Panc1 (cell line): ENCODE measurements around the gene WRNIP1. TPM values are rescaled to one million over a fixed set of nuclear protein-coding genes. Genes with fewer than 3 reads are reported as not detected.

Experiments used
- ATAC-seq: fragments of 200-7000 bp; cut with Tn5 transposase; 2 replicates; pipeline ENCODE4 v1.9.1; 2020; ENCODE audit warnings: mild to moderate bottlenecking, moderate library complexity
- BruUV-seq: library from RNA; stranded (reverse); fragments of 400-500 nt; replicated peaks from 2 replicates; lab custom pipeline; 2021; lab: Mats Ljungman, UMichigan
- CTCF ChIA-PET: fragments of 300-600 bp; sonication (Branson Sonifier 250); formaldehyde crosslinking; loops from one replicate; lab custom pipeline; 2022; ENCODE audit warnings: antibody characterized with exemption; lab: Charles Lee
- POLR2A ChIA-PET: fragments of 300-600 bp; sonication (Branson Sonifier 250); formaldehyde crosslinking; loops from one replicate; lab custom pipeline; 2022; ENCODE audit warnings: antibody characterized with exemption; lab: Charles Lee
- DNase-seq: peaks from one replicate; pipeline ENCODE4 v3.0.0-alpha.2; 2010; ENCODE audit warnings: low read depth, low spot score
- H3K27ac ChIP-seq: 2 replicates; pipeline ENCODE4 v1.5.1; 2011; ENCODE audit warnings: mild to moderate bottlenecking, low read length, inconsistent platforms
- H3K27me3 ChIP-seq: fragments of 200-500 bp; sonication (Bioruptor generic); 2 replicates; pipeline ENCODE4 v1.6.0; 2014; ENCODE audit warnings: low read length, inconsistent platforms; ENCODE audit not compliant: control insufficient read depth, insufficient read depth
- H3K36me3 ChIP-seq: fragments of 200-500 bp; sonication (Bioruptor generic); 2 replicates; pipeline ENCODE4 v1.5.1; 2014; ENCODE audit warnings: inconsistent platforms, mild to moderate bottlenecking, low read length, moderate library complexity; ENCODE audit not compliant: control insufficient read depth, insufficient read depth
- H3K4me1 ChIP-seq: 2 replicates; pipeline ENCODE4 v1.5.1; 2011; ENCODE audit warnings: inconsistent platforms, mild to moderate bottlenecking, low read length, moderate library complexity; ENCODE audit not compliant: control insufficient read depth, insufficient read depth
- H3K4me3 ChIP-seq, 2 experiments: 2 replicates each; pipeline ENCODE4 v1.5.1; 2011 to 2012; ENCODE audit warnings: low read depth in 2 of 2, low read length in 2 of 2, mild to moderate bottlenecking in 2 of 2, inconsistent platforms in 1 of 2, moderate library complexity in 1 of 2
- H3K9me3 ChIP-seq: fragments of 200-500 bp; sonication (Bioruptor generic); 2 replicates; pipeline ENCODE4 v1.5.1; 2014; ENCODE audit warnings: low read depth, mild to moderate bottlenecking, inconsistent platforms, low read length, moderate library complexity; ENCODE audit not compliant: control insufficient read depth, insufficient read depth
- CTCF ChIP-seq: fragments of 450-650 bp; IDR thresholded peaks from 2 replicates; pipeline ENCODE4 v1.5.1; 2017; ENCODE audit warnings: mild to moderate bottlenecking
- POLR2AphosphoS5 ChIP-seq: IDR thresholded peaks from 2 replicates; pipeline ENCODE4 v1.6.1; 2012; ENCODE audit warnings: mild to moderate bottlenecking, low read depth, low read length, moderate library complexity
- REST ChIP-seq, 2 experiments: IDR thresholded peaks; 2 replicates each; pipeline ENCODE4 v1.6.1; 2011 to 2012; ENCODE audit warnings: low read depth in 2 of 2, control low read depth in 1 of 2, low read length in 1 of 2, mild to moderate bottlenecking in 1 of 2, moderate library complexity in 1 of 2; ENCODE audit not compliant: insufficient read depth in 1 of 2
- SIN3A ChIP-seq: IDR thresholded peaks from 2 replicates; pipeline ENCODE4 v1.6.1; 2012; ENCODE audit warnings: low read depth, mild to moderate bottlenecking, low read length, moderate library complexity, borderline replicate concordance; ENCODE audit not compliant: insufficient read depth
- TCF7L2 ChIP-seq: IDR thresholded peaks from 2 replicates; pipeline ENCODE4 v1.6.1; 2011; ENCODE audit warnings: mild to moderate bottlenecking, low read depth, low read length, inconsistent platforms
- in situ Hi-C: cut with HindIII; loops from 2 replicates; pipeline ENCODE4 v1.10.0; 2016; ENCODE audit warnings: low sequenced_read_pairs, low pct_unique_long_range_greater_than_20kb
- intact Hi-C: fragments of 100-400 bp; cut with micrococcal nuclease; formaldehyde crosslinking; loops from one replicate; pipeline ENCODE4 v1.10.0; 2022; ENCODE audit not compliant: unreplicated experiment
- total RNA-seq: library from RNA; stranded (reverse); gene quantifications from one replicate; pipeline ENCODE4 v1.2.1, GENCODE V29; 2021; ENCODE audit not compliant: unreplicated experiment

WRNIP1 gene
- total RNA-seq, 1 experiment from 2014 or later = 69.1 TPM

GRCh38 chr6:2793534-2794151 is 28.4 kb downstream of the WRNIP1 start:
- ATAC-seq (no peak), DNase-seq (no peak)
- TF ChIP-seq SIN3A = no peak
- no peak for TF ChIP-seq CTCF
- TF ChIP-seq POLR2AphosphoS5 = no peak
- TF ChIP-seq TCF7L2 = no peak
- TF ChIP-seq REST (IDR thresholded peaks at IDR 0.05; ENCODE audit: insufficient read depth in 1 of 2, low read depth in 2 of 2, low read length in 1 of 2) = no peak
- H3K9me3 ChIP-seq = no peaks in the 10 kb centered on the region
- BruUV-seq = no TSS peak
- intact Hi-C loops (no loop called here), in situ Hi-C loops (no loop called here)
- H3K27me3 ChIP-seq = no peaks in the 10 kb centered on the region
- ChIA-PET POLR2A (no interaction called here), CTCF (no interaction called here)
- no peaks in the 10 kb centered on the region for H3K36me3 ChIP-seq
- H3K4me3 ChIP-seq = no peak overlapping the region
- H3K27ac ChIP-seq = no peak overlapping the region
- H3K4me1 ChIP-seq = peaks cover 13% of the 10 kb centered on the region; the same call in 1 of the 2 replicates

GRCh38 chr6:2794171-2794730 is 29.1 kb downstream of the WRNIP1 start:
- Histone ChIP-seq H3K4me3 (no peak overlapping the region), H3K27me3 (no peaks in the 10 kb centered on the region), H3K4me1 (peaks cover 13% of the 10 kb centered on the region; the same call in 1 of the 2 replicates), H3K27ac (no peak overlapping the region), H3K36me3 (no peaks in the 10 kb centered on the region), H3K9me3 (no peaks in the 10 kb centered on the region)
- no TSS peak for BruUV-seq
- POLR2A ChIA-PET = no interaction called here
- ATAC-seq (no peak), DNase-seq (no peak)
- intact Hi-C loops = no loop called here
- CTCF ChIA-PET = no interaction called here
- in situ Hi-C loops = no loop called here
- TF ChIP-seq POLR2AphosphoS5 (no peak), SIN3A (no peak), TCF7L2 (no peak), CTCF (no peak), REST (IDR thresholded peaks at IDR 0.05; ENCODE audit: insufficient read depth in 1 of 2, low read depth in 2 of 2, low read length in 1 of 2) (no peak)
